Fibroblast of lung (primary cell): ENCODE measurements around the gene UHRF2.

Experiments used
- CTCF ChIP-seq, 2 donors: IDR thresholded peaks in 1 of 2; conservative IDR thresholded peaks in 1 of 2; 1 replicate in 1 of 2; 2 replicates in 1 of 2; pipeline ENCODE4 v1.5.1; 2011 to 2012; ENCODE audit warnings: low read length in 2 of 2, control low read depth in 1 of 2, inconsistent platforms in 1 of 2, low read depth in 1 of 2, mild to moderate bottlenecking in 1 of 2
- EZH2 ChIP-seq: IDR thresholded peaks from 2 replicates; pipeline ENCODE4 v1.5.1; 2012; ENCODE audit warnings: low read length, control low read depth, mild to moderate bottlenecking; ENCODE audit errors: missing control alignments

GRCh38 chr9:6543204-6543603 lies 130.2 kb downstream of the UHRF2 start:
- TF ChIP-seq CTCF (conservative IDR thresholded peaks at IDR 0.05 in 1 of 2, IDR thresholded peaks at IDR 0.05 in 1 of 2; ENCODE audit: low read depth in 1 of 2, low read length in 2 of 2) (no peak), EZH2 (no peak)
